ENCODE results near the gene LYZL6. TPM values are rescaled to one million over a fixed set of nuclear protein-coding genes. Genes with fewer than 3 reads are reported as not detected.

Gene LYZL6
- total RNA-seq, 1 donor from 2014 or later: not detected

GRCh38 chr17:35920229-35920628 is 23.3 kb downstream of the LYZL6 start:
- DNase-seq (ENCODE audit: low read depth, low spot score): no peak
- no peaks in the 10 kb centered on the region for H3K27me3 Mint-ChIP-seq (ENCODE audit: low read depth)
- H3K9me3 Mint-ChIP-seq: no peaks in the 10 kb centered on the region
- peaks cover 12% of the 10 kb centered on the region for H3K36me3 Mint-ChIP-seq (ENCODE audit: low read depth)
- no peak for TF ChIP-seq CTCF (conservative IDR thresholded peaks at IDR 0.05)
- H3K4me3 Mint-ChIP-seq: no peak overlapping the region
- no peak overlapping the region for H3K27ac Mint-ChIP-seq (ENCODE audit: unreplicated experiment)
- no peaks in the 10 kb centered on the region for H3K4me1 Mint-ChIP-seq

- Mint-ChIP-seq H3K9me3 (peaks cover 3% of the 10 kb centered on the region), H3K36me3 (ENCODE audit: low read depth) (peaks cover 12% of the 10 kb centered on the region), H3K27me3 (ENCODE audit: low read depth) (no peaks in the 10 kb centered on the region), H3K4me1 (no peaks in the 10 kb centered on the region), H3K4me3 (no peak overlapping the region), H3K27ac (ENCODE audit: unreplicated experiment) (no peak overlapping the region)
- no peak for DNase-seq (ENCODE audit: low read depth, low spot score)
- no peak for TF ChIP-seq CTCF (conservative IDR thresholded peaks at IDR 0.05)
Observed at GRCh38 chr17:35918665-35919064, 24.8 kb downstream of the LYZL6 start.

GRCh38 chr17:35917519-35918213 is 25.8 kb downstream of the LYZL6 start:
- peaks cover 12% of the 10 kb centered on the region for H3K36me3 Mint-ChIP-seq (ENCODE audit: low read depth)
- no peaks in the 10 kb centered on the region for H3K27me3 Mint-ChIP-seq (ENCODE audit: low read depth)
- H3K4me1 Mint-ChIP-seq: no peaks in the 10 kb centered on the region
- no peak overlapping the region for H3K27ac Mint-ChIP-seq (ENCODE audit: unreplicated experiment)
- DNase-seq (ENCODE audit: low read depth, low spot score): no peak
- no peak overlapping the region for H3K4me3 Mint-ChIP-seq
- peaks cover 8% of the 10 kb centered on the region for H3K9me3 Mint-ChIP-seq
- no peak for TF ChIP-seq CTCF (conservative IDR thresholded peaks at IDR 0.05)

GRCh38 chr17:35915153-35915964 is 28.2 kb downstream of the LYZL6 start:
- H3K9me3 Mint-ChIP-seq: peaks cover 14% of the 10 kb centered on the region
- H3K27ac Mint-ChIP-seq (ENCODE audit: unreplicated experiment): no peak overlapping the region
- H3K4me3 Mint-ChIP-seq: no peak overlapping the region
- no peaks in the 10 kb centered on the region for H3K27me3 Mint-ChIP-seq (ENCODE audit: low read depth)
- no peak for TF ChIP-seq CTCF (conservative IDR thresholded peaks at IDR 0.05)
- DNase-seq (ENCODE audit: low read depth, low spot score): no peak
- H3K36me3 Mint-ChIP-seq (ENCODE audit: low read depth): peaks cover 9% of the 10 kb centered on the region
- no peaks in the 10 kb centered on the region for H3K4me1 Mint-ChIP-seq

GRCh38 chr17:35914354-35914753 is 29.2 kb downstream of the LYZL6 start:
- H3K36me3 Mint-ChIP-seq (ENCODE audit: low read depth): peaks cover 9% of the 10 kb centered on the region
- TF ChIP-seq CTCF (conservative IDR thresholded peaks at IDR 0.05): no peak
- no peak for DNase-seq (ENCODE audit: low read depth, low spot score)

More at GRCh38 chr17:35914354-35914753, 29.2 kb downstream of the LYZL6 start:
- H3K27ac Mint-ChIP-seq (ENCODE audit: unreplicated experiment): no peak overlapping the region
- H3K4me1 Mint-ChIP-seq: no peaks in the 10 kb centered on the region
- no peaks in the 10 kb centered on the region for H3K27me3 Mint-ChIP-seq (ENCODE audit: low read depth)
- peaks cover 14% of the 10 kb centered on the region for H3K9me3 Mint-ChIP-seq
- H3K4me3 Mint-ChIP-seq: no peak overlapping the region
